H9 (cell line): Measurements from ENCODE around the gene TREML2. TPM values are rescaled to one million over a fixed set of nuclear protein-coding genes. Genes with fewer than 3 reads are reported as not detected.

Experiments used
- DNase-seq: peaks from one replicate; pipeline ENCODE4 v3.0.0-alpha.2; 2017
- H2AFZ ChIP-seq: one replicate; pipeline ENCODE4 v1.6.1; 2013; ENCODE audit warnings: mild to moderate bottlenecking, low read length, control low read depth, moderate library complexity
- H2AK5ac ChIP-seq: 2 replicates; pipeline ENCODE4 v1.6.1; 2013; ENCODE audit warnings: low read length, control low read depth, mixed read lengths; ENCODE audit not compliant: insufficient read length
- H2BK120ac ChIP-seq: one replicate; pipeline ENCODE4 v1.6.1; 2013; ENCODE audit warnings: low read depth, mild to moderate bottlenecking, low read length, control low read depth, inconsistent platforms; ENCODE audit not compliant: poor library complexity, severe bottlenecking
- H2BK12ac ChIP-seq: 2 replicates; pipeline ENCODE4 v1.6.1; 2013; ENCODE audit warnings: low read length, control low read depth, mixed read lengths, low read depth; ENCODE audit not compliant: insufficient read length
- H2BK15ac ChIP-seq: 2 replicates; pipeline ENCODE4 v1.6.1; 2013; ENCODE audit warnings: low read depth, low read length, control low read depth
- H2BK20ac ChIP-seq: one replicate; pipeline ENCODE4 v1.6.1; 2013; ENCODE audit warnings: low read depth, mild to moderate bottlenecking, low read length, control low read depth, inconsistent platforms; ENCODE audit not compliant: poor library complexity, severe bottlenecking
- H2BK5ac ChIP-seq: 2 replicates; pipeline ENCODE4 v1.6.1; 2013; ENCODE audit warnings: low read length, control low read depth, mixed read lengths; ENCODE audit not compliant: insufficient read length
- H3K14ac ChIP-seq: 2 replicates; pipeline ENCODE4 v1.6.1; 2013; ENCODE audit warnings: low read length, control low read depth; ENCODE audit not compliant: insufficient read depth
- H3K18ac ChIP-seq: 2 replicates; pipeline ENCODE4 v1.6.1; 2013; ENCODE audit warnings: low read depth, mild to moderate bottlenecking, mixed read lengths, low read length, control low read depth; ENCODE audit not compliant: insufficient read length
- H3K23ac ChIP-seq: 2 replicates; pipeline ENCODE4 v1.6.1; 2013; ENCODE audit warnings: low read length, control low read depth, mixed read lengths, low read depth; ENCODE audit not compliant: insufficient read length
- H3K23me2 ChIP-seq: 2 replicates; pipeline ENCODE4 v1.6.1; 2013; ENCODE audit warnings: low read depth, mild to moderate bottlenecking, mixed read lengths, low read length, control low read depth; ENCODE audit not compliant: insufficient read length, poor library complexity, severe bottlenecking
- H3K27ac ChIP-seq: 2 replicates; pipeline ENCODE4 v1.5.1; 2013; ENCODE audit warnings: low read length, control low read depth, mixed read lengths, low read depth; ENCODE audit not compliant: insufficient read length
- H3K27me3 ChIP-seq: 2 replicates; pipeline ENCODE4 v1.6.1; 2013; ENCODE audit warnings: low read length, control low read depth, inconsistent platforms; ENCODE audit not compliant: insufficient read depth
- H3K4ac ChIP-seq: 2 replicates; pipeline ENCODE4 v1.6.1; 2013; ENCODE audit warnings: low read depth, mild to moderate bottlenecking, control low read depth, inconsistent platforms, low read length, moderate library complexity
- H3K4me1 ChIP-seq: 2 replicates; pipeline ENCODE4 v1.6.1; 2013; ENCODE audit warnings: low read length, control low read depth, inconsistent platforms; ENCODE audit not compliant: insufficient read depth
- H3K4me2 ChIP-seq: 2 replicates; pipeline ENCODE4 v1.6.1; 2013; ENCODE audit warnings: low read length, control low read depth, mixed read lengths; ENCODE audit not compliant: insufficient read length, insufficient read depth
- H3K56ac ChIP-seq: 2 replicates; pipeline ENCODE4 v1.6.1; 2013; ENCODE audit warnings: low read depth, mild to moderate bottlenecking, mixed read lengths, low read length, control low read depth; ENCODE audit not compliant: insufficient read length
- H3K79me1 ChIP-seq: 2 replicates; pipeline ENCODE4 v1.6.1; 2013; ENCODE audit warnings: low read depth, mild to moderate bottlenecking, moderate library complexity, low read length, control low read depth, inconsistent platforms; ENCODE audit not compliant: insufficient read depth, poor library complexity, severe bottlenecking
- H3K79me2 ChIP-seq: 2 replicates; pipeline ENCODE4 v1.6.1; 2013; ENCODE audit warnings: low read length, control low read depth, inconsistent platforms; ENCODE audit not compliant: insufficient read depth
- H3K9ac ChIP-seq: 2 replicates; pipeline ENCODE4 v1.6.1; 2013; ENCODE audit warnings: low read length, control low read depth, mixed read lengths; ENCODE audit not compliant: insufficient read length; ENCODE audit errors: extremely low read depth
- H3K9me3 ChIP-seq: one replicate; pipeline ENCODE4 v1.6.1; 2013; ENCODE audit warnings: low read depth, low read length, inconsistent platforms; ENCODE audit not compliant: control insufficient read depth
- H3T11ph ChIP-seq: one replicate; pipeline ENCODE4 v1.6.1; 2013; ENCODE audit warnings: mild to moderate bottlenecking, low read length, control low read depth, inconsistent platforms
- H4K20me1 ChIP-seq: one replicate; pipeline ENCODE4 v1.6.1; 2013; ENCODE audit not compliant: control insufficient read depth, insufficient read length, insufficient read depth
- H4K5ac ChIP-seq: 2 replicates; pipeline ENCODE4 v1.6.1; 2013; ENCODE audit warnings: low read depth, mild to moderate bottlenecking, mixed read lengths, low read length, control low read depth; ENCODE audit not compliant: insufficient read length
- H4K8ac ChIP-seq: replicated peaks from 2 replicates; pipeline ENCODE4 v1.6.1; 2013; ENCODE audit warnings: low read length, control low read depth, mixed read lengths, low read depth; ENCODE audit not compliant: insufficient read length
- H4K91ac ChIP-seq: 2 replicates; pipeline ENCODE4 v1.6.1; 2013; ENCODE audit warnings: low read depth, mild to moderate bottlenecking, moderate library complexity, mixed read lengths, low read length, control low read depth; ENCODE audit not compliant: insufficient read length
- H3K27ac Mint-ChIP-seq, 3 experiments: 2 replicates in 2 of 3; 3 replicates in 1 of 3; pipeline ENCODE4 v1.8.0; 2020 to 2021; ENCODE audit warnings: mixed read lengths in 3 of 3, mild to moderate bottlenecking in 1 of 3, moderate library complexity in 1 of 3
- H3K27me3 Mint-ChIP-seq: 2 replicates; pipeline ENCODE4 v1.8.0; 2021; ENCODE audit warnings: low read depth, mild to moderate bottlenecking, moderate library complexity, mixed read lengths
- H3K36me3 Mint-ChIP-seq, 3 experiments: 2 replicates in 2 of 3; 3 replicates in 1 of 3; pipeline ENCODE4 v1.8.0; 2020 to 2021; ENCODE audit warnings: low read depth in 3 of 3, mixed read lengths in 3 of 3; ENCODE audit not compliant: insufficient read depth in 1 of 3
- H3K4me1 Mint-ChIP-seq, 2 experiments: 2 replicates each; pipeline ENCODE4 v1.8.0; 2020; ENCODE audit warnings: mixed read lengths in 2 of 2
- H3K4me3 Mint-ChIP-seq, 2 experiments: 2 replicates in 1 of 2; 3 replicates in 1 of 2; pipeline ENCODE4 v1.8.0; 2020 to 2021; ENCODE audit warnings: mild to moderate bottlenecking in 2 of 2, mixed read lengths in 2 of 2, moderate library complexity in 1 of 2
- H3K9me3 Mint-ChIP-seq, 2 experiments: 2 replicates in 1 of 2; 3 replicates in 1 of 2; pipeline ENCODE4 v1.8.0; 2020; ENCODE audit warnings: mild to moderate bottlenecking in 2 of 2, mixed read lengths in 2 of 2, moderate library complexity in 1 of 2
- CTCF ChIP-seq: fragments of 200-600 bp; sonication (generic); conservative IDR thresholded peaks from 3 replicates; pipeline ENCODE4 v1.8.0; 2021; ENCODE audit warnings: antibody characterized with exemption, mild to moderate bottlenecking
- WGBS: extraction: QIAGEN DNeasy Blood & Tissue Kit; methylation state at CpG from one replicate; pipeline ENCODE4 v1.1.7; 2013; ENCODE audit warnings: missing lambda C conversion rate, low lambda C conversion rate, mixed read lengths; ENCODE audit not compliant: insufficient read length; ENCODE audit errors: extremely low coverage; 5-methylcytosine and 5-hydroxymethylcytosine counted together
- total RNA-seq: library from RNA; stranded (reverse); gene quantifications from 2 replicates; pipeline ENCODE4 v1.2.1, GENCODE V29; 2021

The TREML2 gene
- total RNA-seq, 1 experiment from 2014 or later: 0.07 TPM

GRCh38 chr6:41155132-41155805 is 45.7 kb downstream of the TREML2 start:
- H2BK5ac ChIP-seq: no peak overlapping the region
- no peak overlapping the region for H3K9ac ChIP-seq
- DNase-seq: no peak
- H3K4me1 Mint-ChIP-seq: peaks cover 11 to 13% of the 10 kb centered on the region in 2 experiments; a peak in 3 of 4 replicates
- no peak overlapping the region for H3T11ph ChIP-seq
- no peak overlapping the region for H2AK5ac ChIP-seq
- no peak overlapping the region for H4K91ac ChIP-seq
- H3K9me3 ChIP-seq: no peaks in the 10 kb centered on the region
- no peak overlapping the region for H3K4me3 Mint-ChIP-seq
- no peaks in the 10 kb centered on the region; a peak in 1 of 7 replicates for H3K36me3 Mint-ChIP-seq
- TF ChIP-seq CTCF: no peak
- no peak overlapping the region for H2BK20ac ChIP-seq
- no peak overlapping the region for H2BK12ac ChIP-seq
- no peak overlapping the region for H3K14ac ChIP-seq
- H4K5ac ChIP-seq: no peak overlapping the region
- no peak overlapping the region for H3K23ac ChIP-seq
- H3K56ac ChIP-seq: no peak overlapping the region
- H3K18ac ChIP-seq: no peak overlapping the region
- H3K4ac ChIP-seq: no peak overlapping the region
- no peak overlapping the region for H2BK15ac ChIP-seq
- no peaks in the 10 kb centered on the region for H4K20me1 ChIP-seq
- H3K4me2 ChIP-seq: no peak overlapping the region
- no peaks in the 10 kb centered on the region for H3K9me3 Mint-ChIP-seq
- H4K8ac ChIP-seq: no peak overlapping the region
- no peak overlapping the region for H3K27ac Mint-ChIP-seq
- no peak overlapping the region for H2BK120ac ChIP-seq
- H2AFZ ChIP-seq: no peak overlapping the region
- H3K27me3 ChIP-seq: no peaks in the 10 kb centered on the region
- H3K4me1 ChIP-seq: no peaks in the 10 kb centered on the region
- no peaks in the 10 kb centered on the region for H3K23me2 ChIP-seq
- peaks cover 6% of the 10 kb centered on the region for H3K27me3 Mint-ChIP-seq
- no CpG with 5 or more reads among the region's 7 CpGs for WGBS
- no peak overlapping the region for H3K27ac ChIP-seq
- H3K79me1 ChIP-seq: no peaks in the 10 kb centered on the region
- H3K79me2 ChIP-seq: no peaks in the 10 kb centered on the region
